MCF 10A (cell line): ENCODE data around the gene MYL3. TPM values are rescaled to one million over a fixed set of nuclear protein-coding genes. Genes with fewer than 3 reads are reported as not detected.

ENCODE experiments used
- BruUV-seq: library from RNA; stranded (reverse); fragments of 400-500 nt; replicated peaks from 2 replicates; lab custom pipeline; 2021; lab: Mats Ljungman, UMichigan
- CTCF ChIA-PET: fragments of 300-600 bp; sonication (Branson Sonifier 250); formaldehyde crosslinking; extraction: SDS; loops from one replicate; lab custom pipeline; 2021; ENCODE audit warnings: antibody characterized with exemption, inconsistent platforms; lab: Yijun Ruan, JAX
- POLR2A ChIA-PET: fragments of 300-600, 350-650 bp; sonication (Branson Sonifier 250); formaldehyde crosslinking; extraction: SDS; loops from one replicate; lab custom pipeline; 2020; ENCODE audit warnings: antibody characterized with exemption, inconsistent platforms; lab: Yijun Ruan, JAX
- DNase-seq: peaks from one replicate; pipeline ENCODE4 v3.0.0-alpha.2; 2018; ENCODE audit not compliant: unreplicated experiment
- H3K27ac Mint-ChIP-seq: one replicate; pipeline ENCODE4 v1.8.0; 2022; ENCODE audit warnings: mild to moderate bottlenecking, low read depth, mixed read lengths; ENCODE audit not compliant: unreplicated experiment
- H3K27me3 Mint-ChIP-seq: one replicate; pipeline ENCODE4 v1.8.0; 2022; ENCODE audit warnings: mixed read lengths; ENCODE audit not compliant: insufficient read depth, unreplicated experiment
- H3K36me3 Mint-ChIP-seq: one replicate; pipeline ENCODE4 v1.8.0; 2022; ENCODE audit warnings: mild to moderate bottlenecking, moderate library complexity, mixed read lengths; ENCODE audit not compliant: insufficient read depth, unreplicated experiment
- H3K4me1 Mint-ChIP-seq: one replicate; pipeline ENCODE4 v1.8.0; 2022; ENCODE audit warnings: mixed read lengths; ENCODE audit not compliant: insufficient read depth, unreplicated experiment
- H3K4me3 Mint-ChIP-seq: one replicate; pipeline ENCODE4 v1.8.0; 2022; ENCODE audit warnings: mild to moderate bottlenecking, moderate library complexity, mixed read lengths; ENCODE audit not compliant: unreplicated experiment
- H3K9me3 Mint-ChIP-seq: one replicate; pipeline ENCODE4 v1.8.0; 2022; ENCODE audit warnings: mixed read lengths; ENCODE audit not compliant: unreplicated experiment
- intact Hi-C: fragments of 100-400 bp; cut with micrococcal nuclease; formaldehyde crosslinking; loops from 2 replicates; pipeline ENCODE4 v1.14.1; 2022
- total RNA-seq: library from RNA; stranded (reverse); gene quantifications from 2 replicates; pipeline ENCODE4 v1.2.3, GENCODE V29; 2022
- TF ChIP-seq, protein P1 (sequence below): fragments of 200-600 bp; IDR thresholded peaks from one replicate; pipeline ENCODE4 v1.8.0; 2022; ENCODE audit warnings: antibody characterized with exemption, mild to moderate bottlenecking; ENCODE audit not compliant: unreplicated experiment

MYL3 gene
- total RNA-seq, 1 experiment from 2014 or later = not detected

GRCh38 chr3:46876313-46877300 is 13.4 kb upstream of the MYL3 start:
- no peaks in the 10 kb centered on the region for H3K9me3 Mint-ChIP-seq
- H3K27ac Mint-ChIP-seq = no peak overlapping the region
- no peaks in the 10 kb centered on the region for H3K4me1 Mint-ChIP-seq
- TF ChIP-seq, protein P1, sequence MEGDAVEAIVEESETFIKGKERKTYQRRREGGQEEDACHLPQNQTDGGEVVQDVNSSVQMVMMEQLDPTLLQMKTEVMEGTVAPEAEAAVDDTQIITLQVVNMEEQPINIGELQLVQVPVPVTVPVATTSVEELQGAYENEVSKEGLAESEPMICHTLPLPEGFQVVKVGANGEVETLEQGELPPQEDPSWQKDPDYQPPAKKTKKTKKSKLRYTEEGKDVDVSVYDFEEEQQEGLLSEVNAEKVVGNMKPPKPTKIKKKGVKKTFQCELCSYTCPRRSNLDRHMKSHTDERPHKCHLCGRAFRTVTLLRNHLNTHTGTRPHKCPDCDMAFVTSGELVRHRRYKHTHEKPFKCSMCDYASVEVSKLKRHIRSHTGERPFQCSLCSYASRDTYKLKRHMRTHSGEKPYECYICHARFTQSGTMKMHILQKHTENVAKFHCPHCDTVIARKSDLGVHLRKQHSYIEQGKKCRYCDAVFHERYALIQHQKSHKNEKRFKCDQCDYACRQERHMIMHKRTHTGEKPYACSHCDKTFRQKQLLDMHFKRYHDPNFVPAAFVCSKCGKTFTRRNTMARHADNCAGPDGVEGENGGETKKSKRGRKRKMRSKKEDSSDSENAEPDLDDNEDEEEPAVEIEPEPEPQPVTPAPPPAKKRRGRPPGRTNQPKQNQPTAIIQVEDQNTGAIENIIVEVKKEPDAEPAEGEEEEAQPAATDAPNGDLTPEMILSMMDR = no peak
- CTCF ChIA-PET = interaction anchor here (0.9 to 1.9 kb wide), 3 partner anchors 9 to 33 kb away, joined by 3 to 4 read pairs (median 3); no protein-coding TSS in a partner anchor
- DNase-seq = no peak
- H3K36me3 Mint-ChIP-seq = no peaks in the 10 kb centered on the region
- intact Hi-C loops = no loop called here
- H3K4me3 Mint-ChIP-seq = no peak overlapping the region
- POLR2A ChIA-PET = interaction anchor here (0.5 kb wide), 1 partner anchor 9 kb away, joined by 3 read pairs; no protein-coding TSS in a partner anchor
- no TSS peak for BruUV-seq
- H3K27me3 Mint-ChIP-seq = peaks cover 19% of the 10 kb centered on the region

DNA sequence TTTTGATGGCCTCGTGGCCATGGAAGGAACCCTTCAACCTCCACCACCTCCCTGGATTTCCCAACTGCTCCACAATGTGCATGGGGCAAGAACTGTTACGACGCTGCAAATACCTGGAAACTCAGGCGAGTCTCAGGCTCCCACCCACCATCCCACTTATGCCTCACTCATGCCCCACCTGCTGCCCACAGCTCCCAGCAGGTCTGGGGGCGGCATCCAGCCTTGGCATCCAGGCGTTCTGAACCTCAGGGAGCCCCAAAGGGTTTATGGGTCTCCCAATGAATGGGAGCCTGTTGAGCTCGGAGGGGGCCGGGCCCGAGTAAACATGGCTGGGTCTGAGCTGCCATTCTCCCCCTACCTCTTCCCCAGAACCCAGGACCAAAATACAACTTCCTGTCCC is 12.3 kb upstream of the MYL3 start:
- no peaks in the 10 kb centered on the region for H3K9me3 Mint-ChIP-seq
- intact Hi-C loops = no loop called here
- TF ChIP-seq, protein P1 = no peak
- H3K27ac Mint-ChIP-seq = no peak overlapping the region
- no peak for DNase-seq
- H3K36me3 Mint-ChIP-seq = no peaks in the 10 kb centered on the region
- BruUV-seq = no TSS peak
- POLR2A ChIA-PET = no interaction called here
- CTCF ChIA-PET = interaction anchor here (0.9 kb wide), 1 partner anchor 8 kb away, joined by 3 read pairs; no protein-coding TSS in a partner anchor
- H3K27me3 Mint-ChIP-seq = peaks cover 22% of the 10 kb centered on the region
- no peak overlapping the region for H3K4me3 Mint-ChIP-seq
- no peaks in the 10 kb centered on the region for H3K4me1 Mint-ChIP-seq

DNA sequence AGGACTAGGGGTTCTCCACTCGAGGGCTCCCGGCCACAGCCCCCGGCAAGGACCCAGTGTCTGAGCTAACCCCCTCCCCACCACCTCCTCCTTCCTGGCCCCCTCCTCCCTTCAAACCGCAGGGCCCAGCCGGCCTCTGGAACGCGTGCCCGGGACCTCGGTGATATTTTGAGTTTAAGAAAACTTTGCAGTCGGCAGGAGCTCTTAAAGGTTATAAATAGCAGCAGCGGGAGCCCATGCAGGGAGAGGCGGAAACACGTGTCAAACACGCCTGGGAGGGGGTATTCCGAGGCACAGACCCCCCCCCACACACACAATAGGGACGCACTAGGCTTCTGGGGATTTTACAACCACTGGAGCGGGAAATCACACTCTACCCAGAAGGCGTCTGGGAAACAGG is 11.2 kb upstream of the MYL3 start:
- TF ChIP-seq, protein P1 = no peak
- no TSS peak for BruUV-seq
- Mint-ChIP-seq H3K4me1 (no peaks in the 10 kb centered on the region), H3K36me3 (no peaks in the 10 kb centered on the region), H3K4me3 (no peak overlapping the region), H3K9me3 (no peaks in the 10 kb centered on the region), H3K27ac (no peak overlapping the region), H3K27me3 (peaks cover 23% of the 10 kb centered on the region)
- intact Hi-C loops = no loop called here
- ChIA-PET POLR2A (no interaction called here), CTCF (interaction anchor here (0.8 kb wide), 1 partner anchor 23 kb away, joined by 3 read pairs; no protein-coding TSS in a partner anchor)
- DNase-seq = no peak

DNA sequence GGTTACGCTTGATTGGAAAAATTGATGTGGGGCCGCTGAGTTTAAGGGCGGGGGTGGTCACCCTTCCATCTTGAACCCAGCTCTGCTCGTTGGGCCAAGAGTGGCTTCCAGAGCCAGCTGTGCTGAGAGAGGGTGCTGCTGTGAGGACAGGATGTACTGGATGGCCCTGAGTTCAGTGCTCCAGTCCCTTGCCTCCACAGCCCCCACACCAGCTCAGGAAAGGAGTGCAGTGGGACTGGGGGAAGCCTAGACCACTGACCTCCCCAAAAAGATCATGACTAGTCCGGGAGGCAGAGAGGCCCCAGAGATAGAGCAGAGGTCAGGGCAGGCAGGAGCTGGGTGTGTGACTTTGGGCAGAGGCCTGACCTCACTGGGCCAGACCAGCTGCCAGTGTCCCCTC is 10.3 kb upstream of the MYL3 start:
- H3K4me1 Mint-ChIP-seq = no peaks in the 10 kb centered on the region
- no peak overlapping the region for H3K27ac Mint-ChIP-seq
- ChIA-PET POLR2A (interaction anchor here (0.6 kb wide), 1 partner anchor 71 kb away, joined by 3 read pairs; no protein-coding TSS in a partner anchor), CTCF (interaction anchor here (0.6 kb wide), 1 partner anchor 41 kb away, joined by 8 read pairs; no protein-coding TSS in a partner anchor)
- no peak for DNase-seq
- H3K36me3 Mint-ChIP-seq = no peaks in the 10 kb centered on the region
- no TSS peak for BruUV-seq
- TF ChIP-seq, protein P1 = no peak
- peaks cover 25% of the 10 kb centered on the region for H3K27me3 Mint-ChIP-seq
- intact Hi-C loops = no loop called here
- no peaks in the 10 kb centered on the region for H3K9me3 Mint-ChIP-seq
- H3K4me3 Mint-ChIP-seq = no peak overlapping the region
